HG02943 (cell line): ENCODE results near the gene PNP.
"Not testable (repeated sequence)": the region's sequence is repeated elsewhere in the genome, so short reads cannot be mapped to it uniquely, and the experiment has no call there.

ENCODE experiments used
- ATAC-seq: cut with Tn5 transposase; IDR thresholded peaks from one replicate; pipeline ENCODE4 v1.9.1; 2021; ENCODE audit warnings: mild to moderate bottlenecking, low read depth, moderate library complexity; ENCODE audit not compliant: unreplicated experiment

Gene PNP

DNA sequence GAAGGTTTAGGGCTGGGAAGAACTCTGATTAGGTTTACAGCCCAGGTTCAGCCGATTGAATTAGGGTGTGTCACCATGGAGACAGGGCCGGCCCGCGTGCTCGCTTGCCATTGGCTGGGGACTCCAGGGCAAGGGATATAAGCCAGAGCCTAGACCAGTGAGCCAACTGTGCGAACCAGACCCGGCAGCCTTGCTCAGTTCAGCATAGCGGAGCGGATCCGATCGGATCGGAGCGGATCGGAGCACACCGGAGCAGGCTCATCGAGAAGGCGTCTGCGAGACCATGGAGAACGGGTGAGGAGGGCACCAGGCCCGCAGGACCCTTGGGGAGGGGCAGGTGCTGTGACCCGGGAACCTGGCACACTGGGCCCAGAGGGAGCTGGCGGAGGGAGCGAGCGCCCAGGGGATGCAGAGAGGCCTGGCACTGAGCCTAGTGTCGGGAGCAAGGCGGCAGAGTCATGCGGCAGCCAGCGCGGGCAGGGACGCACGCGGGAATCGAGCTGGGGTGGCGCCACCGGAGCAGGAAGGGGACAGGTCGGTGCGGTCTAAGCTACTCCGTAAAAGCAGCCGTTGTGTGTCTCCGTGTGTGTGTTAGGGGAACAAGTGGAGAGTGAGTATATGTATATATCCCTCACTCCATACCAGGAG, at the start of gene PNP:
PNP (plus strand) TSS at position 165 of the 648 bp plus-strand sequence; CDS start at position 284, 119 bp downstream.
- ATAC-seq, result peak; percentile 92

DNA sequence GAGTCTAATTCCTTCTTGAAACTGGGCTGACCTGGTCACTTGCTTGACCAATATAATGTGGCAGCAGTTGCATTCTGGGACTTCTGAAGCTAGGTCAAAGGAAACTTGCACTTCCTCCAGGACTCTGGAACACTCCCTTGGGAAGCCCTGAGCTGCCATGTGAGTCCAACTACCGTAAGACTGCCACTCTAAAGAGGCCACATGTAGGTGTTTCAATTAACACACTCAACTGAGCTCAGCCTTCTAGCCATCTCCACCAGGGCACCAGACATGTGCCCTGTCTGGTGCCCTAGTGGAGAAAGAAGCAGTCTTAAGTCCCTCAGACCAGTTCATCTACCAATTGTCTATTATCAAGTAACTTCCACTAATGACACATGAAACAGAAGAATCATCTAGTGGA, 49.8 kb upstream of the PNP start:
- ATAC-seq, result no peak

DNA sequence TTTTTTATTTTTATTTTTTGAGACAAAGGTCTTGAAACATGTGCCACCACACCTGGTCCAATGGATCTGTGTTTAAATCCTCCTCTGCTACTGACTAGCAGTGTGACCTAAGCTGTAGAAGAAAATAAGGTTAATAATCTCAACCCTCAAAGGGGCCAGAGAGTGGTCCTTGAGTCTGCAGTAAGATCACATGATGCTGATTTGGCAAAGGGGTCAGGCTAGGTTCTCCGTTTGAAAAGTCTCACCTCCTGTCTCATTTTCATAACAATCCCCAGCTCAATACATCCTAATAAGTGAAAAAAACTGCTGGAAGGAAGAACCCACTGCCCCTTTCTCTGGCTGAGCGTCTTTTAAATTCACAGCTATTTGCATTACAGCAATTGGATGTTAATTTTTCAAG, 47.9 kb upstream of the PNP start:
- ATAC-seq, result no peak

DNA sequence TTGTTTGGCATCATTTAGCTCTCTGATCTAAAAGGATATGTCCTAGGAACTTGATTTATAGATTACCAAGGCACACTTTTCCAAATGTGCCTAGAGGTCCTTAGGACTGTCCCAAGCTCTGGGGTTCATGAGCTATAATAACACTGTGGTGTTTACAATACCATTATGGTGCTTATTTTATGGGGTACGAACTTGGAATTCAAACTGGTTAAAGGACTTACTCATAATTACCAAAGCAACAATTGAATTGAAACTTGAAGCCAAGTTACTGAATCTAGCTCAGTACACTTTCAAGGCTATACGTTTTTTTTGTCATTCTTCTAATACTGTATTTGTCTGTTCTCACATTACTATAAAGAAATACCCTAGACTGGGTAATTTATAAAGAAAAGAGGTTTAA, 46.3 kb upstream of the PNP start:
- ATAC-seq, result no peak

DNA sequence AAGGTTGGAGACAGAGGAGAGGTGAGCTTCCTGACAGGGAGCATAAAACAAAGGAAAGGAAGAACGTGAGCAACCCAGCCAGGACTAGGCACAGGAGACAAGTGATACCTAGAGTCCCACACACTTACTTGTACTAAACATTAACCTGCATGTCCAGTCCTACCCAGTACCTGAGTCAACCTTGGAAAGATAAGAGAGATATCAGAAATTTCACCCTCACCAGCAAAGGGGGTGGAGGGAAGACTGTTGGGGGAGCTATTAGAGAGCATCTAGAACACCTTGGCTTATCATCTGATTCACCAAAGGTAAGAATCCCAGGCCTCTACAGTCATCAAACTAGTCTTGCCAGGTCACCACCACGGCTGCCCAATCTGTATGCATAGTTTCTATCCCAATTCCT, 44.4 kb upstream of the PNP start:
- no peak for ATAC-seq

DNA sequence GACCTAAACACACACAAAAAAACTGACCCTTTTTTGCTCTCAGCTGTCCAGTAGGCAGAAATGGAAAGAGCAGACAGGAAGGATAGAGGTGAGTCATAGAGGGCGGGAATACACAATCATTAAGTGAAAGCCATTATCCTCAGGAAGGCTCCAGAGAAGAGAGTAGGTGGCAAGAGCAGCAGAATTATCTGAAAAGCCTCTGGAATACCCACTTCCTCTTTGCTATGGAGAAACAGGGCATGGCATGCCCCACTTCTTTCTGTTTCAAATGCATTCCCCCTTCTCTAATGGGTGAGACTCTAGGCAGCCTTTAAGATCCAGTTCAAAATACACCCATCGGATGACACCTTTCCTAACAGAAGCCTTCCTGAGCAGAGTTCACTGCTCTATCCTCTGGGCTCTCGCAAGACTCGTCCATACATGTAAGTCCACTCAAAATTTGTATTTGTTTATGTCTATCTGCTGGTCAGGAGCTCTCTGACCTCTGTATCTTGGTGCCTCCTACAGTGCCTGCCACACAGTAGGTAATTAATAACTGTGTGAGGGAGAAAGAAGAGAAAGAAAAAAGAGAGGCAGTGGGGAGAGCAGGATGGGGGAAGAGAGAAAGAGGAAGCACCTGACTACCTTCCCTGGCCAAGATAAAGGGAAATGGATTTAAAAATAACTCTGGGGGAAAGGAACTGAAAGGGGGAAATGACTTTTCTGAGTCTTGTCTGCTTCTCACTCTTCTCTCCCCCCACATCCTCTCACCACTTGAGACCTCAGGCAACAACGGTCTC, 41.8 kb upstream of the PNP start:
- ATAC-seq, result peak; percentile 71

DNA sequence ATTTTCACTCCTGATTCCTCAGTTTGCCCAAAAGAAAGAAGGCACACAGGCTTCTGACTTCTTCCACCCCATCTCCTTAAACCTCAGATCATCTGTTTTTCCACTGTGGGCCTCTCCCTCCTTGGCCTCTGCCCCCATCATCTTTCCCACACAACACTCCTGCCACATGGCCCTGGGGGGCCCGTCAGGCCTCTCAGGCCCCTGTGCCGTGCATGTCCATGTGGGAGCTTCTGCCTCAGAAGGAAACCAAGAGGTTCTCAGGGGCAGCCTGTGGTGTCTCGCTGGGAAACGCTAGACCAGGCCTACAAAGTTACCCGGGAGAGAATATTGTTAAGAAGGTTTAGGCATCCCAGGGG, 41.2 kb upstream of the PNP start:
- ATAC-seq, result peak; percentile 20

DNA sequence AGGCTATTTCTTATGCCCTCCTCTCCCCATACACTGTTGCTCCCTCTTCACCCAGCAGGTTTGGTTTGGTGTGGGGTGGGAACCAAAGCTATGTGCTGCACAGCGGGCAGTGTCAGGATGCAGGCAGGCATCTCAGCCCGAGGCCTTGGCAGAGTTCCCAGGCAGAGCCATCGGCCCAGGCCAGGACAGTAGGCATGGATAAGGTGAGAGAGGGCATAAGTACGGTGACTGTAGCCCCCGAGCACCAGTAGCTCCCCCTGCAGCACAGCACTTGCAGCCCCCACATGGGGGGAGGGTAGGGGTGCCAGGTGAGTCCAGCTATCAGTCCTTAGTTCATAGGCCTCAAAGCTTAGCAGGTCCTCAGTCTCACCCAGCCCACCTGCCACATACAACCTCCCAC, 40.4 kb upstream of the PNP start:
- ATAC-seq, result no peak

DNA sequence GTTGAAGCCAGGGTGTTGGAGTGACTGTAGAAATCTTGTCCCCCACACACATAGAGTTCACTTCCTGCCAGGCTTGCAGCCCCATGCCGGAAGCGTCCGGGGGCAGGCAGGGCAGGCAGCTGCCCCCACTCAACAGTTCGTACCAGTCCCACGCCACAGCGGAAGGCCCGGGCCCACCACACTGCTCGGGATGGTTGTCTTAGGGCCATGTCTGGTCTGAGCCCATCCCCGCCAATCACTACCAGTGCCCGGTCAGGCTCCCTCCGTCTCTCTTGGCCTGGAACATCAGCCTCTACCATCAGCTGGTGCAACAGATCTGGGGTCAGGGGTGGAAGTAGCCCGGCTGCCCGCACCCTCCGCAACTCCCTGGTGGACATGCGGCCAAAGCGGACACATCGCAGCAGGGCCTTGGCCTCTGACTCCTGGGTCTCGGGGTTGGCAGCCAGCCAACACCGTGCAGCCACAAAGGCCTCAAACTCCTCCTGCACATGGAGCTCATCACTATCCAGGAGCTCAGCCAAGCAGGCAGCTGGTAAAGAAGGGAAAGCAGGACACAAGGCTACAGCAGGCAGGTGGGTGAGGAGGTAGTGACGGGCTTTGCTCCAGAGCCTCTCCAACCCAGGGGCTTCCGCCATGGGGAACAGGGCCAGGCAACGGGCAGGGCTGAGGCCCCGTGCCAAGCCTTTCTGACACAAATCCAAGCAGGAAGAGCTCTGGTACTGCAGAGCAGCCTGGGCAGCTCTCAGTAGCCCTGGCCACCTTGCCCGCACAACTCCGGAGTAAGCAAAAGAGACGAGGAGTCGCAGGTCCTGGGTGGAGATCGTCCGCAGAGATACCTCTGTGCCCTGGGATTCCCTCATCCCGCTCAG, 39.2 kb upstream of the PNP start:
- ATAC-seq, result no peak

DNA sequence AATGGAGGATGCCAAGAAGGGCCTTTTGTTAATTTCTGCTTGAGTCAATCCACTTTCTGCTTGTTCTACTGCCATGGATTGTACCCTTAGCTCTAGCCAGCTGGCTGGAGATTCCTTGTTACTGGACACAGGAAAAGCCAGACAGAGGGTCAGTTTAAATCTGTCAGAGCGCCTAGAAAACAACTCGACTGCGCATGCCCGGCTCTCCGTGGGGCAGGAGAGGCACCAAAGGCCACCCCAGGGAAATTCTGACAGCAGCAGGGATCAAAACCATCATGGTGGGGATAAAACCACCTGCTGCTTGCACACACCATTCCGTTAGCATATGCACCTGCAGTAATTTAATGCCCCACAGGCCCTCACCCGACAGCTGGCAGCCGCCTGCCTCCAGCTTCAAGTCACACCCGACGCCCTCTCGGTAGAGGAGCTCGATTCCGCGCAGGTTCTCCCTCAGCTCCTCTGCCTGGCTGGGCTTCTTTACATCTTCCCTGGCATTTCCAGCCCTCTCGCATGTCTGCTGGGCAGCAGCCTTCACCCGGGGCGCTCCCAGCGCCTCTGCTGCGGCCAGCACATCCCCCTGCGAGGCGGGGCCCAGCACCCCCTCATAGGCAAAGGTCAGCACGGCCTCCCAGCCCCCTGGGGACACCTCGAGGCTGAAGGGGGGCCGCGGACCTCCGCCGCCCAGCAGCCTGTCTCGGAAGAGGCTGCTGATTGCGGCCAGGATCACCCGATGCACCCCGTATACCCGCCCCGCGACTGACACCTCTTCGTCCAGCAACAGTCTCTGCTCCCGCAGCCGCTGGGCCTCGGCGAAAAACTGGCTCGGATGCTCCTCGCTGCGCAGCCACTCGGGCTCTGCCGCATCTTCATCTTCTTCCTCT, 34.3 kb upstream of the PNP start:
- no peak for ATAC-seq

DNA sequence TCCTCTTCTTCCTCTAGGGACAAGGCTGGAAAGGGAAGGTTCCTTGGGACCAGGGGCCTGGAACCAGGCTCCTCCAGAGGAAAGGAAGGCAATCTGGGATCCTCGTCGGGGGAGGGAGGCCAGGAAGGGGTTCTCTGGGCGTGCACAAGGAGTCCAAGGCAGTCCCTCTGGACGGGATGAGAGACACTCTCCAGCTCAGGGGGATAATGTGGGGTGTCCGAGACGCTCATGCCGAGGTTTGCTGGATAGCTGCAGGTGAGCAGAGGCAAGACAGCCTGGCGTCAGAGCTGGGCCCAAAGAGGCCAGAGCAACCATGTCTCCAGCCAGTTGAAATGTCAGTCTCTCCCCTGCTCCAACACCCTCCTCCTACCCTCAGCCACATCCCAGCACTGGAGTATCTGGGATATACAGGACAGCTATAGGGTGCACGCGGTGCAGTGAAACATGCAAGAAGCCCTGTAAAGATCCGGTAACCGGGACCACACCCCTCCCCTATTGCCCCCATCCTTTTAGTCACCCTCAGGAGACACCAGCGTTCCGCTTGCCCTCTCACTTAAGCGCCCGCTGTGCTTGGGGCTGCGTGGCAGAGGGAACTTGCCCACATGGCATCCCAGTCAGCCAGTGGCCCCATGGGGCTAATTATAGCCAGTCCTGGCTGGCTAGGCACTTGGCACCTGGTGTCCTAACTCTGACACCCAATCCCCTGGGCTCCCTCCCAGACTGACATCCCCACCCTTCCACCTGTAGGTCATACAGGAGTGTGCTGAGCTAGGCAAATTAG, 33.4 kb upstream of the PNP start, which contains the start of gene KLHL33:
KLHL33 (minus strand) TSS at position 585 of the 781 bp plus-strand sequence; CDS start at position 230, 355 bp downstream.
- ATAC-seq, result no peak

DNA sequence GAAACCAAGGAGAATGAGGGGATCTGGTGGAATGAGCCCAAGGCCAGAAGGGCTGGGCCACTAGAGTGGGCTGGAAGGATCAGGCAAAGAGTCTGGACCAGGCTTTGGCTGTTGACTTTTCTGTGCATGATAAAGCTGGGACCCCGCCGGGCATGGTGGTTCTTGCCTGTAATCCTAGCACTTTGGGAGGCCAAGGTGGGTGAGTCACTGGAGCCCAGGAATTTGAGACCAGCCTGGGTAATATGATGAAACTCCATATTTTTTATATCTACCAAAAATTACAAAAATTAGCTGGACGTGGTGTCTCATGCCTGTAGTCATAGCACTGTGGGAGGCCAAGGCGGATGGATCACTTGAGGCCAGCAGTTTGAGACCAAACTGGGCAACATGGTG, 32.8 kb upstream of the PNP start:
- ATAC-seq, result no peak

DNA sequence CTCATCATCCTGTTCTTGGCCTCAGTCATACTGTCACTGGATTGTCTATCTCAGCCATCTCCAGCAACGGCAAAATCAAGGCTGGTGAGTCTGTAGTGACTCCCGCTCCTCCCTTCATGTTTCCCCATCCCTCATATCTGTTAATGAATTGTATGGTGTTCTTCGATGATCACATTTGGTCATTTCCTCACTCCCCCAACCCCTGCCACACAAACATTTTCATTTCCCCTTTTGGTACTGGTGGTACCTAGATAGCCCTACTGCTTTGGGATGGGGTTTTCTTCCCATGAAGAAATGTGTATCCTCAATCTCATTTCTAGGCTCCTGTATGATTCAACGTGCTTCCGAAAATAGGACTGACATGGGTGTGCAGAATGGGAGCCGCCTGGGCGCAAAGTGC, 30.5 kb upstream of the PNP start:
- no peak for ATAC-seq

DNA sequence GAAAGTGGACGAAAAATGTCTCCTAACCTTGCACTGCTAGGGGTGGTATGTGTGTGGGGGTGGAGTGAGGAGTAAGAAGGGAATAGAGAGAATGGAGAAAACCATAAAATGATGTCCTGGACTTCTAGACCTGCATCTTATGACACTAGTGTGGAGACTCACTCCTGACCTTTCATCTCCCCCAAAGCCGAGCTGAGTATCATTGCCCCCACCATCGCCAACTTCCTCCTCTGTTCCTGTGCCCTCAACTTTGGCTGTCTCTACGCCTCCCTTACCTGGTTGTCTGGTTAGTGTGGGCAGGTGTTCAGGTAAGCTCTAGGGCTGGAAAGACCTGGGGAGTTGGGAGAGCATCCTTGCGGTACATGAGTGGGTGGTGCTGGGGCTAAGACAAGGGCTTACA, 28.7 kb upstream of the PNP start:
- no peak for ATAC-seq

DNA sequence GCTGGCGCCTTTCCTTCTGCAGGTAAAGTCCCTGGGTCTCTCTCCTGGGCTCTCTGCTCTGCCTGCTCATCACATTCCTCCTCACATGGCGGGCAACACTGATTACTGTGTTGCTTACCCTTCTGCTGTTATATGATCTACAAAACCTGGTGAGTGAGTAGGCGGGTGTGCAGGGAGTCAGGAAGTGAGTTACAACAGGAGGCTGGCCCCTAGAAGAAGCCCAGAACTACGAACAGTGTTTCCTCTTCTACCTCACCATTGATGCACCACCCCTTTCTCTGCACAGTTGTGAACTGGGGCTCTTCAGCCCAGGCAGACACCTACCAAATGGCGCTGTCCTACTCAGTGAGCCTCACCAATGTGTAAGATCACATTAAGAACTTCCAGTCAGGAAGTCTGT, 28.3 kb upstream of the PNP start:
- peak; percentile 64 for ATAC-seq

DNA sequence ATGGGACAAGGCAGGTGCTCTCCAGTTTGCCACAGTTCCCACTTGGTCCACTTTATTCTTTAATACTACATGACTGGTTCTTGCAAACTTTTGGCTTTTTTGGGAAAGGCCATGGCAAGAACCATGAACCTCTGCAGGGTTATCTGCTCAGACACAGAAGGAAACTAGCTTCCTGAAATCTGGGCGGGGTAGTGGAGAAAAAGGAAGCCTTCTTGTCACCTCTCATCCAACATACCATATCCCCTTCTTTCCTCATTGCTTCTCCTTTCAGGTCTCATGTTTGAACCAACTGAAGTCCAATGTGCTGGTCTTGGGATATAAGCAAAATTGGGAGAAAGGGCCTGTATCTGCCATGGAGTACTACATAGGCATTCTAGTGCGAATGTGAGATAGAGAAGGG, 27.7 kb upstream of the PNP start:
- no peak for ATAC-seq

DNA sequence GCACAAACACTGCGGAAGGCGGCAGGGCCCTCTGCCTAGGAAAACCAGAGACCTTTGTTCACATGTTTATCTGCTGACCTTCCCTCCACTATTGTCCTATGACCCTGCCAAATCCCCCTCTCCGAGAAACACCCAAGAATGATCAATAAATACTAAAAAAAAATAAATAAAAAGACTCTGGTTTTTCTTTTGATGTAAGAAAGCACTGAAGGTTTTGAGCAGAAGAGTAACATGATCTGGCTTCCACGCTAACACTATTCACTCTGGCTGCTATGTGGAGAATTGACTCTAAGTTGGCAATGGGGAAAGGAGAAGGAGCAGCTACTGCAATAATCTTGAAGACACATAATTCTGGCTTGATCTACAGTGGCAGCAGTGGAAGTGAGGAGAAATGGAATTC, 25.6 kb upstream of the PNP start:
- ATAC-seq, result not testable (repeated sequence)

DNA sequence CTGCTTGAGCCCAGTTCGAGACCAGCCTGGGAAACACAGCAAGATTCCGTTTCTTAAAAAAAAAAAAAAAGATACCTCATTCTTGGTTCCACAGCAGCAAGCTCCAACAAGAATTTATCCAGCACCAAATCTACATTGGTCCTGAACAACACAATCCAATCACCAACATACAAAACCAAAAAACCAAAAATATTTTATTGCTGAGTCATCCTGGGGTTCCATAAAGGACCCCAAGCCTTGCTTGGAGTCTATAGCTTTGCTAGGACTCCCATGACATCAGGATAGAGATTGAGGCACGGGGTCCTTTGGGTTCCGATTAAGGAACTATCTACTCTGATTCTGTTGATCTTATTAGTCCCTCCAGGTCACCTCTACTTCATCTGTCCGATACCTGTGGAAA, 22.3 kb upstream of the PNP start:
- no peak for ATAC-seq

DNA sequence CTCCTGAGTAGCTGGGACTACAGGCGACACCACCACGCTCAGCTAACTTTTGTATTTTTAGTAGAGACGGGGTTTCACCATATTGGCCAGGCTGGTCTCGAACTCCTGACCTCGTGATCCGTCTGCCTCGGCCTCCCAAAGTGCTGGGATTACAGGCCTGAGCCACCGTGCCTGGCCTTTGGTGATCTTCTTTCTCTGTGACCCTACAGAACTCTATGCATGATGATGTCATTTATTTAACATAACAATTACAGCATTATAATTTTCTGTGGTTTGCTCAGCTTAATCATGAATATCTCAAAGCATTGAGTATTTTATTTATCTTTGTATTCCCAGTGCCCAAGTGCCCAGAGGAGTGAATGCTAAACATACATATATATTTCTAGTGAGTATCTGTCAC, 16.4 kb upstream of the PNP start:
- ATAC-seq, result not testable (repeated sequence)
